T-helper 17 cell (primary cell): ENCODE measurements around the gene CLDN1. TPM values are rescaled to one million over a fixed set of nuclear protein-coding genes. Genes with fewer than 3 reads are reported as not detected.
"Not testable (repeated sequence)": the region's sequence is repeated elsewhere in the genome, so short reads cannot be mapped to it uniquely, and the experiment has no call there.

Experiments used
- ATAC-seq: fragments of 150-1000 bp; cut with Tn5 transposase; 2 replicates; pipeline ENCODE4 v1.10.0; 2021; ENCODE audit warnings: mild to moderate bottlenecking, moderate library complexity
- DNase-seq, 3 donors: peaks; one replicate each; pipeline versions ENCODE4 v3.0.0 to v3.0.0-alpha.2; 2020 to 2021
- H3K9me3 ChIP-seq: one replicate; pipeline ENCODE4 v1.7.0; 2013; ENCODE audit warnings: low read length, mild to moderate bottlenecking; ENCODE audit not compliant: control insufficient read depth, poor library complexity, severe bottlenecking
- H3K27ac Mint-ChIP-seq: one replicate; pipeline ENCODE4 v1.8.0; 2022; ENCODE audit warnings: mild to moderate bottlenecking, moderate library complexity, mixed read lengths
- H3K27me3 Mint-ChIP-seq: one replicate; pipeline ENCODE4 v1.8.0; 2022; ENCODE audit warnings: mixed read lengths
- H3K36me3 Mint-ChIP-seq: one replicate; pipeline ENCODE4 v1.8.0; 2022; ENCODE audit warnings: low read depth, mixed read lengths
- H3K4me1 Mint-ChIP-seq: one replicate; pipeline ENCODE4 v1.8.0; 2022; ENCODE audit warnings: mild to moderate bottlenecking, mixed read lengths
- H3K4me3 Mint-ChIP-seq: one replicate; pipeline ENCODE4 v1.8.0; 2022; ENCODE audit warnings: mild to moderate bottlenecking, moderate library complexity, mixed read lengths
- total RNA-seq, 4 donors: library from RNA in 2 of 4; stranded (reverse) in 2 of 4; gene quantifications; one replicate each; pipeline ENCODE4 v1.2.3 and lab custom pipeline; 2022 to 2026

CLDN1 gene
- total RNA-seq, 2 donors from 2014 or later, result not detected

DNA sequence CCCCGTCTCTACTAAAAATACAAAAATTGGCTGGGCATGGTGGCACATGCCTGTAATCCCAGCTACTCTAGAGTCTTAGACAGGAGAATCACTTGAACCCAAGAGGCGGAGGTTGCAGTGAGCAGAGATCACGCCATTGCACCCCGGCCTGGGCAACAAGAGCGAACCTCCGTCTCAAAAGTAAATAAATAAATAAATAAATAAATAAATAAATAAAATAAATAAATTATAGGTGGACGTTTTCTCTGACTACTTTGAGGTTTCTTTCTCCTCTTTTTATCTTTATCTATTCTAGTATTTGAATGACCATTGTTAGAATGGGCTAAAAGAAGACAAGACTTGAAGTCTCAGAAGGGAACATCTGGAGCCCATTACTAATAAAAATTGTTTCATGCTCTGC, 54.8 kb downstream of the CLDN1 start:
- peaks cover 13% of the 10 kb centered on the region for H3K27me3 Mint-ChIP-seq
- H3K9me3 ChIP-seq, ATAC-seq, H3K36me3 Mint-ChIP-seq, H3K4me3 Mint-ChIP-seq, H3K4me1 Mint-ChIP-seq, H3K27ac Mint-ChIP-seq, DNase-seq: not testable (repeated sequence)

DNA sequence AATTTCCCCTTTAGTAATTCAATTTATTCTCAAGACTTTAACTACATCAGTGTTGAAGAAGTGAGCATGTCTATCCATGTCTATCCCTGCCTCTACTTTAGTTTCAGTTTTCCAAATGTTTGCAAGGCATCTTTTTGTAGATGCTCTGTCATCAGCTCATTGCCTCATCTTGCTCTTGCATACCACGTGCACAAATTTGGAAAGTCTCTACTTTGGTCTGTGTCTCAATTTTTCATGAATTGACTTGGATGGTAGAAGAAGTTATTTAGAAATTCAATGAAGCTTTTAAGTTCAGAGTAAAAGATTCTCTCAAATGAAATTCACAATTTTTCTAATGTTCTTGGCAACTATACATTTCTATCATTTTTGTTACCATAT, 55.3 kb downstream of the CLDN1 start:
- H3K4me3 Mint-ChIP-seq, result no peak overlapping the region
- H3K27me3 Mint-ChIP-seq, result peaks cover 14% of the 10 kb centered on the region
- no peaks in the 10 kb centered on the region for H3K36me3 Mint-ChIP-seq
- no peak overlapping the region for H3K27ac Mint-ChIP-seq
- DNase-seq, result no peak
- no peaks in the 10 kb centered on the region for H3K4me1 Mint-ChIP-seq
- no peaks in the 10 kb centered on the region for H3K9me3 ChIP-seq
- ATAC-seq, result no peak

GRCh38 chr3:190266265-190266912, 55.9 kb downstream of the CLDN1 start:
- H3K4me3 Mint-ChIP-seq, result no peak overlapping the region
- no peak overlapping the region for H3K27ac Mint-ChIP-seq
- no peaks in the 10 kb centered on the region for H3K9me3 ChIP-seq
- DNase-seq (no peak), ATAC-seq (no peak)
- no peaks in the 10 kb centered on the region for H3K4me1 Mint-ChIP-seq
- peaks cover 19% of the 10 kb centered on the region for H3K27me3 Mint-ChIP-seq
- no peaks in the 10 kb centered on the region for H3K36me3 Mint-ChIP-seq

- DNase-seq (no peak), ATAC-seq (no peak)
- Mint-ChIP-seq H3K4me3 (no peak overlapping the region), H3K4me1 (no peaks in the 10 kb centered on the region), H3K27me3 (peaks cover 19% of the 10 kb centered on the region), H3K36me3 (no peaks in the 10 kb centered on the region), H3K27ac (no peak overlapping the region)
- no peaks in the 10 kb centered on the region for H3K9me3 ChIP-seq
Measured at GRCh38 chr3:190265796-190266195, 56.5 kb downstream of the CLDN1 start.

GRCh38 chr3:190265126-190265525, 57.1 kb downstream of the CLDN1 start:
- H3K27me3 Mint-ChIP-seq, result peaks cover 19% of the 10 kb centered on the region
- H3K4me1 Mint-ChIP-seq, result no peaks in the 10 kb centered on the region
- H3K27ac Mint-ChIP-seq, result no peak overlapping the region
- H3K9me3 ChIP-seq, result no peaks in the 10 kb centered on the region
- no peaks in the 10 kb centered on the region for H3K36me3 Mint-ChIP-seq
- no peak overlapping the region for H3K4me3 Mint-ChIP-seq
- DNase-seq, result no peak
- no peak for ATAC-seq

GRCh38 chr3:190261740-190262139, 60.5 kb downstream of the CLDN1 start:
- H3K27ac Mint-ChIP-seq, result no peak overlapping the region
- ATAC-seq, result no peak

DNA sequence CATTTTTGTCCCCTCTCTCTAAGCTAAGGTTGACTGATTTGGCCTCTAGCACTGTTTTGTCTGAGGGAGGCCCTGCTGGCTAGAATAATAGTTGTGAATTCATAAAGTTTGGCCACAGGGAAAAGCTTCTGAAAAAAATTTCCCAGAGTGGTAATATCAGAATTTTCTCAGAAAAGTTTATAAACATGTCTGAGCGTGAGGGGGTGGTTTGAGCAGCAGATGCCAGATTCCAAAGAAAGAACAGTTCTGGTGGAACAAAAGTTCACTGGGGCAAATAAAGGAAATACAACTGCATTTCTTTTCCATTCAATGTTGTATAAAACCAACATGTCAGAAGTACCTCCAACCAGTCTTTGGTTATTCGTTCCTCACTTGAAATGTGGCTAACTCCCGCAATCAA, 61.2 kb downstream of the CLDN1 start:
- Mint-ChIP-seq H3K4me3 (no peak overlapping the region), H3K4me1 (no peaks in the 10 kb centered on the region), H3K27ac (no peak overlapping the region), H3K36me3 (no peaks in the 10 kb centered on the region), H3K27me3 (peaks cover 15% of the 10 kb centered on the region)
- DNase-seq (no peak), ATAC-seq (no peak)
- H3K9me3 ChIP-seq, result no peaks in the 10 kb centered on the region

More at GRCh38 chr3:190261740-190262139, 60.5 kb downstream of the CLDN1 start:
- peaks cover 12% of the 10 kb centered on the region for H3K27me3 Mint-ChIP-seq
- no peak for DNase-seq
- no peaks in the 10 kb centered on the region for H3K36me3 Mint-ChIP-seq
- H3K4me3 Mint-ChIP-seq, result no peak overlapping the region
- H3K4me1 Mint-ChIP-seq, result no peaks in the 10 kb centered on the region
- H3K9me3 ChIP-seq, result no peaks in the 10 kb centered on the region

GRCh38 chr3:190260301-190260700, 61.9 kb downstream of the CLDN1 start:
- Mint-ChIP-seq H3K27me3 (peaks cover 22% of the 10 kb centered on the region), H3K4me3 (no peak overlapping the region), H3K36me3 (no peaks in the 10 kb centered on the region), H3K4me1 (no peaks in the 10 kb centered on the region), H3K27ac (no peak overlapping the region)
- DNase-seq, result no peak
- no peak for ATAC-seq
- H3K9me3 ChIP-seq, result no peaks in the 10 kb centered on the region

GRCh38 chr3:190258634-190259033, 63.6 kb downstream of the CLDN1 start:
- no peaks in the 10 kb centered on the region for H3K4me1 Mint-ChIP-seq
- H3K27ac Mint-ChIP-seq, result no peak overlapping the region
- H3K4me3 Mint-ChIP-seq, result no peak overlapping the region
- DNase-seq, result no peak
- no peak for ATAC-seq
- no peaks in the 10 kb centered on the region for H3K9me3 ChIP-seq
- no peaks in the 10 kb centered on the region for H3K36me3 Mint-ChIP-seq
- peaks cover 19% of the 10 kb centered on the region for H3K27me3 Mint-ChIP-seq

Other genes starting within 250 kb of the CLDN1 start
- not detected for gene P3H2, start 201.5 kb downstream of the CLDN1 start, total RNA-seq
- gene CLDN16, start 65.7 kb upstream of the CLDN1 start, total RNA-seq, result not detected
- not detected for gene TMEM207, start 127.5 kb upstream of the CLDN1 start, total RNA-seq
- gene IL1RAP, start 191.6 kb upstream of the CLDN1 start, total RNA-seq, result 10 to 100 TPM; 11.3 to 19.2 TPM